GM12878 (cell line): ENCODE data around the gene MAGI2.

Experiments used
- BCLAF1 ChIP-seq: fragments of 450-650 bp; IDR thresholded peaks from 2 replicates; pipeline ENCODE4 v1.6.1; 2017; ENCODE audit warnings: antibody characterized with exemption, mild to moderate bottlenecking, moderate library complexity
- CTCF ChIP-seq, 3 experiments: IDR thresholded peaks in 2 of 3; conservative IDR thresholded peaks in 1 of 3; 2 replicates each; pipeline ENCODE4 v1.5.1; 2011; ENCODE audit warnings: low read depth in 3 of 3, low read length in 3 of 3, mild to moderate bottlenecking in 3 of 3, control low read depth in 2 of 3, moderate library complexity in 2 of 3, inconsistent platforms in 1 of 3, mixed read lengths in 1 of 3; ENCODE audit not compliant: control insufficient read depth in 2 of 3, insufficient read depth in 1 of 3; ENCODE audit errors: extremely low read depth in 1 of 3
- EED ChIP-seq: sonication (generic); IDR thresholded peaks from 2 replicates; pipeline ENCODE4 v1.6.1; 2016; ENCODE audit warnings: antibody characterized with exemption, low read depth
- EZH2 ChIP-seq: IDR thresholded peaks from 2 replicates; pipeline ENCODE4 v1.6.1; 2012; ENCODE audit warnings: low read depth, mild to moderate bottlenecking, control low read depth, inconsistent platforms, low read length, borderline replicate concordance; ENCODE audit not compliant: control insufficient read depth
- HSF1 ChIP-seq: fragments of 150-350 bp; IDR thresholded peaks from 2 replicates; pipeline ENCODE4 v1.6.1; 2014; ENCODE audit warnings: mild to moderate bottlenecking, low read depth, low read length
- IKZF2 ChIP-seq, 2 experiments: fragments of 450-650 bp; IDR thresholded peaks; 2 replicates each; pipeline ENCODE4 v1.6.1; 2017; ENCODE audit warnings: mild to moderate bottlenecking in 2 of 2, moderate library complexity in 2 of 2
- MAX ChIP-seq: IDR thresholded peaks from 2 replicates; pipeline ENCODE4 v1.6.1; 2012; ENCODE audit warnings: low read depth, low read length, improper control_type of control experiment
- POLR2A ChIP-seq: IDR thresholded peaks from 2 replicates; pipeline ENCODE4 v1.6.1; 2011; ENCODE audit warnings: low read depth, mild to moderate bottlenecking, low read length
- POLR2AphosphoS5 ChIP-seq: IDR thresholded peaks from 2 replicates; pipeline ENCODE4 v1.6.1; 2011; ENCODE audit warnings: mild to moderate bottlenecking, low read length, inconsistent platforms
- USF1 ChIP-seq: IDR thresholded peaks from 2 replicates; pipeline ENCODE4 v1.6.1; 2011; ENCODE audit warnings: borderline replicate concordance, low read depth, mild to moderate bottlenecking, moderate library complexity, mixed read lengths, low read length; ENCODE audit not compliant: insufficient read depth; ENCODE audit errors: extremely low read length
- ZNF274 ChIP-seq: IDR thresholded peaks from one replicate; pipeline ENCODE4 v1.8.0; 2011; ENCODE audit not compliant: insufficient read length, insufficient read depth

GRCh38 chr7:79046061-79046460 lies 407.4 kb downstream of the MAGI2 start:
- TF ChIP-seq USF1 (no peak), CTCF (IDR thresholded peaks at IDR 0.05 in 2 of 3, conservative IDR thresholded peaks at IDR 0.05 in 1 of 3; ENCODE audit: control insufficient read depth in 2 of 3, extremely low read depth in 1 of 3, insufficient read depth in 1 of 3, low read depth in 3 of 3, low read length in 3 of 3) (no peak), EZH2 (no peak), BCLAF1 (no peak), IKZF2 (IDR thresholded peaks at IDR 0.05) (no peak), ZNF274 (no peak), HSF1 (no peak), MAX (no peak), EED (no peak), POLR2AphosphoS5 (no peak), POLR2A (no peak)
